Liver (tissue), 3 donors: ENCODE measurements around the gene PKP3.

Experiments
- ATF3 ChIP-seq: IDR thresholded peaks from 2 replicates; pipeline ENCODE4 v1.6.1; 2016; ENCODE audit warnings: antibody characterized with exemption
- CTCF ChIP-seq: fragments of 150-350 bp; IDR thresholded peaks from 2 replicates; pipeline ENCODE4 v1.5.1; 2017; ENCODE audit warnings: improper control_type of control experiment, low read depth, low read length; ENCODE audit not compliant: missing input control
- EGR1 ChIP-seq, 2 donors: IDR thresholded peaks; 2 replicates each; pipeline ENCODE4 v1.6.1; 2016 to 2018; ENCODE audit warnings: antibody characterized with exemption in 2 of 2, low read depth in 2 of 2
- FOXA1 ChIP-seq: IDR thresholded peaks from 2 replicates; pipeline ENCODE4 v1.6.1; 2016; ENCODE audit warnings: antibody characterized with exemption
- GABPA ChIP-seq, 2 donors: IDR thresholded peaks in 1 of 2; conservative IDR thresholded peaks in 1 of 2; 2 replicates each; pipeline ENCODE4 v1.6.1; 2016; ENCODE audit warnings: antibody characterized with exemption in 2 of 2, mild to moderate bottlenecking in 1 of 2, moderate library complexity in 1 of 2
- HNF4A ChIP-seq, 2 donors: conservative IDR thresholded peaks; 2 replicates each; pipeline ENCODE4 v1.6.1; 2016; ENCODE audit warnings: antibody characterized with exemption in 2 of 2, mild to moderate bottlenecking in 2 of 2
- JUND ChIP-seq, 2 donors: IDR thresholded peaks; 2 replicates each; pipeline ENCODE4 v1.6.1; 2016; ENCODE audit warnings: antibody characterized with exemption in 2 of 2
- MAX ChIP-seq: IDR thresholded peaks from 2 replicates; pipeline ENCODE4 v1.6.1; 2016; ENCODE audit warnings: antibody characterized with exemption
- RAD21 ChIP-seq, 2 donors: IDR thresholded peaks; 2 replicates each; pipeline ENCODE4 v1.6.1; 2016; ENCODE audit warnings: antibody characterized with exemption in 2 of 2, mild to moderate bottlenecking in 2 of 2
- REST ChIP-seq: IDR thresholded peaks from 2 replicates; pipeline ENCODE4 v1.6.1; 2016; ENCODE audit warnings: antibody characterized with exemption, mild to moderate bottlenecking
- RXRA ChIP-seq, 2 donors: IDR thresholded peaks; 2 replicates each; pipeline ENCODE4 v1.6.1; 2017 to 2018; ENCODE audit warnings: antibody characterized with exemption in 2 of 2, mild to moderate bottlenecking in 1 of 2
- SP1 ChIP-seq: IDR thresholded peaks from 2 replicates; pipeline ENCODE4 v1.6.1; 2018; ENCODE audit warnings: antibody characterized with exemption, mild to moderate bottlenecking
- YY1 ChIP-seq: IDR thresholded peaks from 2 replicates; pipeline ENCODE4 v1.6.1; 2016; ENCODE audit warnings: antibody characterized with exemption, mild to moderate bottlenecking
- donor health status: healthy.
- donor health status: healthy.

GRCh38 chr11:364991-365725 is 28.9 kb upstream of the PKP3 start:
- TF ChIP-seq RXRA (IDR thresholded peaks at IDR 0.05) (no peak), RAD21 (IDR thresholded peaks at IDR 0.05) (no peak), ATF3 (no peak), CTCF (no peak), MAX (no peak), REST (no peak), YY1 (no peak), SP1 (no peak), EGR1 (IDR thresholded peaks at IDR 0.05; ENCODE audit: low read depth in 2 of 2) (no peak), FOXA1 (no peak), JUND (IDR thresholded peaks at IDR 0.05) (no peak), GABPA (IDR thresholded peaks at IDR 0.05 in 1 of 2, conservative IDR thresholded peaks at IDR 0.05 in 1 of 2) (no peak), HNF4A (conservative IDR thresholded peaks at IDR 0.05) (no peak)
